NT2/D1 (cell line): ENCODE results near the gene SPSB4.

Experiments used
- SUZ12 ChIP-seq: IDR thresholded peaks from 2 replicates; pipeline ENCODE4 v1.6.1; 2011; ENCODE audit not compliant: insufficient read length, insufficient read depth; ENCODE audit errors: extremely low read depth
- YY1 ChIP-seq: IDR thresholded peaks from 2 replicates; pipeline ENCODE4 v1.6.1; 2011; ENCODE audit not compliant: insufficient read length, insufficient read depth
- ZNF274 ChIP-seq: IDR thresholded peaks from 2 replicates; pipeline ENCODE4 v1.6.1; 2011; ENCODE audit warnings: mild to moderate bottlenecking, low read depth, low read length

GRCh38 chr3:141073580-141073979 is 22.4 kb downstream of the SPSB4 start:
- TF ChIP-seq ZNF274 (no peak), YY1 (no peak), SUZ12 (no peak)
